GM19467 (cell line): ENCODE results near the gene ABCB11.
A peak's percentile ranks its signal among the peaks of the same experiment; 100 is the strongest.
"Not testable (repeated sequence)": the region's sequence is repeated elsewhere in the genome, so short reads cannot be mapped to it uniquely, and the experiment has no call there.

Experiments used
- ATAC-seq: cut with Tn5 transposase; IDR thresholded peaks from one replicate; pipeline ENCODE4 v1.9.1; 2021; ENCODE audit warnings: mild to moderate bottlenecking, moderate library complexity; ENCODE audit not compliant: unreplicated experiment

Gene ABCB11

GRCh38 chr2:169031202-169031601, at the start of gene ABCB11:
ABCB11 (minus strand) TSS chr2:169031324; CDS start chr2:169018125, 13,199 bp downstream.
- no peak for ATAC-seq

- ATAC-seq, result peak; percentile 81
Measured at GRCh38 chr2:169080250-169081069, 49.3 kb upstream of the ABCB11 start.

GRCh38 chr2:169077674-169078240, 46.6 kb upstream of the ABCB11 start:
- ATAC-seq, result no peak

- ATAC-seq, result peak; percentile 39
Measured at GRCh38 chr2:169073963-169074751, 43.0 kb upstream of the ABCB11 start.

GRCh38 chr2:169073211-169073962, 42.3 kb upstream of the ABCB11 start:
- ATAC-seq, result no peak

- ATAC-seq, result no peak
Measured at GRCh38 chr2:169072163-169072925, 41.2 kb upstream of the ABCB11 start.

- ATAC-seq, result no peak
Measured at GRCh38 chr2:169071455-169071854, 40.3 kb upstream of the ABCB11 start.

- ATAC-seq, result no peak
Measured at GRCh38 chr2:169069833-169070232, 38.7 kb upstream of the ABCB11 start.

GRCh38 chr2:169069341-169069740, 38.2 kb upstream of the ABCB11 start, which contains the start of gene DHRS9:
DHRS9 (plus strand) TSS chr2:169069563; CDS start chr2:169081582, 12,019 bp downstream.
- ATAC-seq, result no peak

- no peak for ATAC-seq
Measured at GRCh38 chr2:169066897-169067296, 35.8 kb upstream of the ABCB11 start.

GRCh38 chr2:169065864-169066517, 34.9 kb upstream of the ABCB11 start:
- ATAC-seq, result no peak

GRCh38 chr2:169065422-169065821, 34.3 kb upstream of the ABCB11 start:
- no peak for ATAC-seq

GRCh38 chr2:169064199-169064598, 33.1 kb upstream of the ABCB11 start:
- ATAC-seq, result not testable (repeated sequence)

GRCh38 chr2:169054575-169054974, 23.5 kb upstream of the ABCB11 start:
- ATAC-seq, result not testable (repeated sequence)

GRCh38 chr2:169050476-169051240, 19.5 kb upstream of the ABCB11 start:
- ATAC-seq, result no peak

GRCh38 chr2:169049142-169049541, 18.0 kb upstream of the ABCB11 start:
- ATAC-seq, result no peak

- no peak for ATAC-seq
Measured at GRCh38 chr2:169047256-169048250, 16.4 kb upstream of the ABCB11 start.
